NCI-H2196 (cell line): Measurements from ENCODE around the gene NLRC4.
"Not testable (repeated sequence)": the region's sequence is repeated elsewhere in the genome, so short reads cannot be mapped to it uniquely, and the experiment has no call there.

Experiments
- DNase-seq: peaks from one replicate; lab custom pipeline; 2025; ENCODE audit not compliant: unreplicated experiment; lab: John Stamatoyannopoulos, UW

Gene NLRC4

DNA sequence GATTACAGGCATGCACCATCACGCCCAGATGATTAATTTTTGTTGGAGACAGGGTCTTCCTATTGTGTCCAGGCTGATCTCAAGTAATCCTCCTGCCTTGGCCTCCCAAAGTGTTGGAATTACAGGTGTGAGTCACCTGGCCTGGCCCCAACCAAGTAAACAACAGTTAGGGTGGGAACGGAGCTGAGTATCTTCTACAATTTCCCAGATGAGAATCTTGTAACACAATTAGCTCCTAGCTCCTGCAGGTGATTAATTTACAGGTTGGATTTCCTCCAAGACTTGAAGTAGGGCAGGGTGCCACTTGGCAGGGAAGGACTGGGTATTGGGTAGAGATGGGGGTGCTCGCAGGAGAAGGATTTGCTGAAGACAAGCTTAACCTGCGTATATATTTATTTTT lies 17.8 kb downstream of the NLRC4 start:
- DNase-seq, result peak; percentile 67

DNA sequence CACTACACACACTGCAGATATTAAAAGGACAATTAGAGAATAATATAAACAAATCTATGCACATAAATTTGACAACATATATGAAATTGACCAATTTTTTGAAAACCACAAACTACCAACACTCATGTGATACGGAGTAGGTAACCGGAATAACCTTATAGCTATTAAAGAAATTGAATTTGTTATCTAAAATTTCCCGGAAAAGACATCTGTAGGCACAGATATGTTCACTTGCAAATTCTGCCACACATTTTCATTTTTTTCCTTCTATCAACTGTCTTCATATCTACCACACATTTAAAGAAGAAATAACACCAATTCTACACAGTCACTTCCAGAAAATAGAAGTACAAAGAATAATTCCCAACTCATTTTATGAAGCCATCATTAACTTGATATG lies 22.4 kb downstream of the NLRC4 start:
- DNase-seq, result no peak

DNA sequence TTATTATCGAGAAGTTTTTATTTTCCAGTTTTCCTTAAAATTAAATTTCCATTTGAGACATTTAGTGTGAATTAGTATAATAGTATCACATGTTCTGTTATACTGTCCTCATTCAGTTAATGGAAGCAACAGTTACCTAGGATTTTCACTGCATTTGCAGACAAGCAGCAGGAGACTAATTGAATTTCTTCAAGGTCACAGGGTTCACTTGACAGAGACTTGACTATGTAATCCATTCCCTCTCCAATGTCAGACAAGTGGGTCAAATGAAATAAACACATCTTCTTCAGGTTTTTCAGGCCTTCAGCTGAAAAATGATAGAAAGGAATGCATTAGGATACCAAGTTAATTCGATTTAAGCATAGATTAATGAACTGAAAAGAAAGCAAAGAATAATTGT lies 26.7 kb downstream of the NLRC4 start:
- no peak for DNase-seq

DNA sequence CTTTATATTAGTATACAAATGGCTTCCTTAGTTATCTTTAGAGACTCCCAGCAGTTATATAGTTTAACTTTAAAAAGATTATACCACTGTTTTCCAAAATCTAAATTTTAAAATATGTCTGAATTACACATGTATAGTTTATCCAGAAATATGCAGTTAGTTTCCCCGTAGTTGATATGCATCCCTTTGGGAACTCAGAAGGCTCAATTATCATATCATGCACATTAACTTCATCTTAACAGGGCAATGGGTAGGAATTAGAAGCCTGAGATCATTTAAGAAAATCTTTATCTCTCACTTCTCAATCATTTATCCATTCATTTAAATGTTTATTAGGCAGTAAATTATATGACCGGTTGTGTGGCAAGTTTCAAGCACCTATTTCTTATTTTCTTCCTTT lies 27.2 kb downstream of the NLRC4 start:
- no peak for DNase-seq

DNA sequence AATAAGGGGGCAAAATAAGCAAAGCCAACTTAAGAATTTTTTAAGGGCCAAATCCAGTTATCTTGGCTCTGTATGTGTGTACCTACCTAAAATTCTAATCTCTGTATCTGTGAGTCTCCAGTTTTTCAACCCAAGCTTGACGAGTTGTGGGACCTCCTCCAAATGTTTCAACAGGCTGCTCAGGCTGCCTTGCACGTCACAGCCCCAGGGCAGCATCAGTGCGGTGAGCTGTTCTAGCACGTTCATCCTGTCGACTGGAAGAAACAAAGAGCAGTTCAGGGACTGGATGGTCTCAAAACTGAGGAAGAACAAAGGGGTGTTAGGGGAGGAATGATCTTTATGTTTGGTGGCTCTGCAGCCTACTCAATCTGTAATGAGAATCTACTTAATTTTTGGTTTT lies 29.4 kb downstream of the NLRC4 start:
- DNase-seq, result no peak

DNA sequence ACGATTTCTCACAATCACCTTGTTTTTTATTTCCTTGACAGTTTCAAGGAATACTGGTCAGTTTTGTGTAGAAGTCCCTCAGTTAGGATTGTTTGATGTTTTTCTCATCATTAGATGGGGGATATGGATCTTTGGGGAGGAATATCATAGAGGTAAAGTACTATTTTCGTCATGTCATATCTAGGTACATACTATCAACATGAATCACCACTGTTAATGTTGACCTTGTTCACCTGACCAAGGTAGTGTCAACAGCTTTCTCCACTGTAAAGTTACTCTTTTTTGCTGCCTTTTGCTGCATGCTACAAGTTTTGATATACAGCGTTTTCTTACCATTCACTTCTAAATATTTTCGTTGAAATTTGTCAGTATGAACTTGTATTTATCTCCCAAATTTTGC lies 32.7 kb downstream of the NLRC4 start:
- DNase-seq, result no peak

DNA sequence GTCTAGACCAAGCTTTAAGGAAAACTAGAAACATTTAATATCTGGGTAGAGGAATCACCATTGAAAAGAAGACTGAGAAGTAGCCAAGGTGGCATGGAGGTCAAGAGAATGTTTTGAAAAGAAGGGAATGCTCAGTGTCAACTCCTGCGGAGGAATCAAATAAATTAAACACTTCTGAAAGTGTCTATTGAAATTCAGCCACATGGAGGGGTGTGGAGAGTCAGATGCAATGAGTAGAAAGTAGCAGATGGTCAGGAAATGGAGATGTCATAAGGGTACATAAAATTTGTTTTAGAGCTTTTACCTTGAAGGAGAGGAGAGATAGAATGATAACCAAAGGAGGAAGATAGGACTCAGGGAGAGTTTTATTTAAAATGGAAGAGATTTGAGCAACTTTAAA lies 35.1 kb downstream of the NLRC4 start:
- no peak for DNase-seq

DNA sequence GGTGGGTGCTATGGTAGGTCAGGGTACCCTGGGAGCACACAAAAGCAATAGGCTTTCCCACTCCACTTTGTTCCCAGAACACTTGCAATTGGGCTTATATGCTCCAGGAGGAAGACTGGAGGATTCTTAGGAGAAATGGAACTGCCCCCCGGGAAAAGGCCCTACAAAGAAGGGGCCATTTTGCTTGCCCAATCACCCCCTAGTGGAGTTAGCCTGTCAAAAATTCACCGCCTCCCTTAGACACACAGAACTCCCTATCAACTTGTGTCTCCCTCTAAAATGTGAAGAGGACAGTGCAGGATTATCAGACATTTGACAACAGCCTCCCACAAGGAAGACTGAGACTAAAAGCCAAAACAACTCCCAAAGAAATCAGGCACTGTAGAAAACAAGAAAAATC lies 36.5 kb downstream of the NLRC4 start:
- no peak for DNase-seq

DNA sequence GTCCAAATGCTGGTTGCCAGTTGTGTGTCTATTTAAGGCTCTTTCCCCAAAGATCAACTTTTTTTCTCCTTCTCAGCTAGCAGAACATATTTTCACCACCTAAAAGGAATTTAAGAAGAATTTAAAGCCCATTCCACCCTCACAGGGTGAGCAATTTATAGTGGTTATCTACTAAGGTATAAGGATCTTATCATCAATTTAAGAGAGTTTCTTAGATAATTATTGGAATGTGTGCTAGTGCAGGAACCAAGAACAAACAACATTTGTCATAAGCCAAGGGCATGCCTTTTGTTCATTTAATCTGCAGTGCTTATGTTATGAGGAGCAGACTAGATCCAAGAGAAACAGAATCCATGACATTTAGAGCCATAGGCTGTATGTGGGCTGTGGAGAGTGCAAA lies 37.2 kb downstream of the NLRC4 start:
- no peak for DNase-seq

DNA sequence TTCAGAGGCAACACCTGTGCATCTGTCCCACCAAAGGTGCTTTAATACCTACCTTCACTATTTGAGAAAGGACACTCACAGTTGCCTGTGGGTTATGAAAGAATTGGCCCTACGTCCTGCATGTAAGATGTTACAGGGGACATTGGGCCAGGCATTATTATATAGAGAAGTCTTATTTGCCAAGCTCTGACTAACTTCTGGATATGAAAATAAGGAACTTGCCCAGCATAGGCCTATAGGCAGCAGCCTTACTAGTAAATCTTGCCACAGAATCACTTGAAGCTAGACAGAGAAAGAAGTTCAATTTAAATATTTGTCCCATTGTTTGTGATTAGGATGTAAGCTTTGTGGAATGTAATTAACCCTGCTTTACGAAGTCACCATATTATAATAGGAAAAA lies 41.7 kb downstream of the NLRC4 start:
- no peak for DNase-seq

DNA sequence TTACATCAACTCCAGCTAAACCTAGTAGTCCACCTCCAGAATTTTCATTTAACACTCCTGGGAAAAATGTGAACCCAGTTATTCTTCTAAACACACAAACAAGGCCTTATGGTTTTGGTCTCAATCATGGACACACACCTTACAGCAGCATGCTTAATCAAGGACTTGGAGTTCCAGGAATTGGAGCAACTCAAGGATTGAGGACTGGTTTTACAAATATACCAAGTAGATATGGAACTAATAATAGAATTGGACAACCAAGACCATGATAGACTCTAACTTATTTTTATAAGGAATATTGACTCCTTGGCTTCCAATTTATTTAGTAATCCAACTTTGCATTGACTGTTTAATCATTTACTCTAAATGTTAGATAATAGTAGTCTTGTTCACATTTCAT lies 44.2 kb downstream of the NLRC4 start:
- DNase-seq, result no peak

DNA sequence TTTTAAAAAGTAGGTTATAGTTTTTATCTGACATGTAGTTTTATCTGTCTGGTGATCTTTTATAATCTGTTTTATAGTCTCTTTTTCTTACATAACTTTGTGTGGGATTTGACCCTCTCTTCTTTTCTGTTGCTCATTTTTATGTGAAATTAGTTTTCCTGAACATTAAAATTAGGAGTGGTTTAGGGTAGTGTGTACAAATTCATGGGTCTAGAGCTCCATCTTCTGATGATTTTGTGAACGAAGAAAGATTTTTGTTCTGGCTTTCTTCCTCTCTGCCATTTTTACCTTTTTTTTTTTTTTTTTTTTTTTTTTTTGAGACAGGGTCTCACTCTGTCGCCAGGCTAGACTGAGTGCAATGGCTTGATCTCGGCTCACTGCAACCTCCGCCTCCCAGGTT lies 52.4 kb downstream of the NLRC4 start:
- DNase-seq, result no peak

DNA sequence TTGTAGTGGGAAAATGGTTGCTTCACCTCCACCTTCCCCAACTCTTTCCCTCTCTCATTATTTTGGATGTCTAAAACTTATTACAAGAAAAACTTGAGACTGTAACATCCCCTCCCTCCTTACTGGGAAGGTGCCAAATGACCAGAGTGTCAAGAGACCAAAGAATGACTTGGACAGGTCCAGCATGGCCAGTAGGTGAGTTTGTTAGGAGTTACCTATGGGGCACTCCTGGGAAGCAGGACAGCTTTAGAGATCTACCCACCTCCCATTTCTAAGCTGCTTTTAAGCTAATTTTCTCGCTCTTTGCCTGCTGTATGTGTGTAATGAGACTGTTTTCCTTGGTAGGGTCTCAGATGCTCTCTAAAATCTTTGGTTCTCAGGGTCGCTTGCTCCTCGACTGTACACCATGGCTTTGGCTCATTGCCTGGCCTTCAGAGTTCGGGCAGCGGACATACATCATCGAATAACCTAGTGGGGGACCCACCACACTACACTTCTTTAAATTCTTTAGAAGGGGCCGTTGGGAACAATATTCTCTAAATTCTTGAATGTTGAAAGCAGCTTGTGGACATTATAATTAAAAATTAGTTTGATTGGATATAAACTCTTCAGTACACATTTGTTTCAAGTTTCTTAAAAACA lies 53.8 kb downstream of the NLRC4 start:
- no peak for DNase-seq

DNA sequence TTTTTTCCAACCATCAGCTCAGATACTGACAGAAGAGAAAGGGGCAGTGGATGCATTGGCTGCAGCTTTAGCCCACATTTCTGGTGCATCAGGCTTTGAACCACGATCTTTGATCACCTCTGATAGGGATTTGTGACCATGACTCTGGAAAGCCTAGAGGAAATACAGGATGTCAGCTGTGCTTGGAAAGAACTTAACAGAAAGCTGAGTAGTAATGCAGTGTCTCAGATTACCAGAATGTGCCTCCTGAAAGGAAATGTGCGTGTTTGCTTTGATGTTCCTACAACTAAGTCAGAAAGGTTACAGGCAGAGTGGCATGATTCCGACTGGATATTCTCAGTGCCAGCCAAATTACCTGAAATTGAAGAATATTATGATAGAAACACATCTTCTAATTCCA lies 61.3 kb downstream of the NLRC4 start:
- DNase-seq, result not testable (repeated sequence)

DNA sequence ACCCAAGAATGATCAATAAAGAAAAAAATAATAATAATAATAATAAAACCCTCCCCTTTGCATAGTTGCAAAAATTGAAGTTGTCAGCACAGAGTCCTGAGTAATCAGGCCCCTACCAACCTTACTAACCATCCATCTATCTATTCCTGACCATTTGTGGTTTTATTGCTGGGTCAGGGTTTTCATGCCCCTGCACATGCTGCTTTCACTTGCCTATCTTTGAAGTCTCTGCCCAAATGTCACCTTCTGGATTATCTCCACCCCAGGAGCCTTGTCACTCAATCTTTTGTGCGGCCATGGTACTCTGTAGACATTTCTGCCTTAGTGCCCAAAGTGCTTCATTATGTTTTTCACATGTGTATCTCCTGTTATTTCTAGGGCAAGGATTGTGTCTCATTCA lies 63.9 kb downstream of the NLRC4 start:
- no peak for DNase-seq

DNA sequence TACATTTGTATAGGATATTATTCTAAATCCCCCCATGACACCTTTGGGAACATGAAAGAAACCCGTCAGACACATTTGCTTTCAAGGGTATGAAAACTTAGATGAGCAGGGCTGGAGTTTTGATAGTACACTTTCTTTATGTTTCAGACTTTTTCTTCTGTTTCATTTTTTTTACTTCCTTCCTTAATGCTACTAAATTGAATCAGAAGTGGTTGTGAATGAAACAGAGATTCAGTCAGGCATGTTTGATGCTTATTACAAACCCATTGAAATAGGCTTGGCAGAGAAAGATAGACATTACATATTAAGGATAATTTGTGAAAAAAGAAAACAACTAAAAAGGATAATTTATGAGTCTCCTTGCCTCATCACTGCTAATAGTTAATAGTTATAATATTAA lies 72.3 kb downstream of the NLRC4 start:
- no peak for DNase-seq

DNA sequence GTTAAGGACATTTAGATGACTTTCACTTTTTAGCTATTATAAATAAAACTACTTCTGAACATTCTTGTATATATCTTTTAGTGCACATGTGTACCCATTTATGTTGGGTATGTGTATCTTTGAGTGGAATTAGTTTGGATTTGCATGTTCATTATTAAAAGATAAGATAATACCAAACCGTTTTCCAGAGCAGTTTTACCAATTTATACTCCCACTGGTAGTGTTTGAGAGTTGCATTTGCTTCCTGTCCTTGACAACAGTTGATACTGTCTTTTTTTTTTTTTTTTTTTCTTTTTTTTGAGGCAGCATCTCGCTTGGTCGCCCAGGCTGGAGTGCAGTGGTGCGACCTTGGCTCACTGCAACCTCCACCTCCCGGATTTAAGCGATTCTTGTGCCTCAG lies 75.7 kb downstream of the NLRC4 start:
- no peak for DNase-seq

DNA sequence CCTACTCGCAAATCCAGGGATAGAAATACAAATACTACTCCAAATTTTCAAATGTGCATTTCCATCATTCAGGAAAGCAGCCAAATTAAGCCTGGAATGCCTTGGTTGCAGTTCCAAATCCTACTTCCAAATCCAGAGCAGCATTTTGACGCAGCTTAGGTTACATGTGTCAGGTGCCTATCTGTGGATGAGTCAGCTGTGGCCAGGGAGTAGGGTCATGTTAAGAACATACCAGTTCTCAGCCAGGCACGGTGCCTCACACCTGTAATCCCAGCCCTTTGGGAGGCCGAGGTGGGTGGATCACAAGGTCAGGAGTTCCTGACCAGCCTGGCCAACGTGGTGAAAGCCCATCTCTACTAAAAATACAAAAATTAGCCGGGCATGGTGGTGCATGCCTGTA lies 82.0 kb downstream of the NLRC4 start:
- no peak for DNase-seq
